K562 (cell line): ENCODE measurements around the gene WDR76. TPM values are rescaled to one million over a fixed set of nuclear protein-coding genes. Genes with fewer than 3 reads are reported as not detected.
A peak's percentile ranks its signal among the peaks of the same experiment; 100 is the strongest.

Experiments used
- BRCA1 ChIP-seq, 2 experiments: fragments of 450-650 bp in 1 of 2; sonication (generic) in 1 of 2; formaldehyde crosslinking in 1 of 2; IDR thresholded peaks; 2 replicates each; pipeline versions ENCODE4 v1.5.0 to v1.6.1; 2017 to 2020; ENCODE audit warnings: mild to moderate bottlenecking in 1 of 2, missing genetic modification reagents in 1 of 2
- CBX1 ChIP-seq: sonication (generic); IDR thresholded peaks from 2 replicates; pipeline ENCODE4 v1.6.1; 2016; ENCODE audit warnings: antibody characterized with exemption, low read depth, mild to moderate bottlenecking
- CBX5 ChIP-seq: IDR thresholded peaks from 2 replicates; pipeline ENCODE4 v1.6.1; 2014; ENCODE audit warnings: low read depth, borderline replicate concordance
- CCNT2 ChIP-seq: IDR thresholded peaks from 2 replicates; pipeline ENCODE4 v1.6.1; 2011; ENCODE audit warnings: borderline replicate concordance, low read depth, mild to moderate bottlenecking, moderate library complexity, mixed read lengths, low read length; ENCODE audit not compliant: insufficient read length; ENCODE audit errors: extremely low read depth
- HDAC1 ChIP-seq, 2 experiments: fragments of 450-650 bp; IDR thresholded peaks; 2 replicates each; pipeline ENCODE4 v1.6.1; 2016 to 2017; ENCODE audit warnings: inconsistent platforms in 1 of 2, mild to moderate bottlenecking in 1 of 2, moderate library complexity in 1 of 2
- HMGN3 ChIP-seq: IDR thresholded peaks from 2 replicates; pipeline ENCODE4 v1.6.1; 2011; ENCODE audit warnings: borderline replicate concordance, low read depth, mild to moderate bottlenecking, mixed read lengths, low read length; ENCODE audit not compliant: insufficient read length; ENCODE audit errors: extremely low read depth
- HNRNPLL ChIP-seq: fragments of 200-400 bp; formaldehyde crosslinking; IDR thresholded peaks from 2 replicates; pipeline ENCODE4 v1.6.1; 2017; ENCODE audit warnings: low read length, low read depth, mild to moderate bottlenecking; ENCODE audit not compliant: poor library complexity, severe bottlenecking
- TARDBP ChIP-seq: fragments of 450-650 bp; IDR thresholded peaks from 2 replicates; pipeline ENCODE4 v1.6.1; 2016
- TCF3 ChIP-seq: sonication (generic); formaldehyde crosslinking; IDR thresholded peaks from 2 replicates; pipeline ENCODE4 v1.4.0; 2020; ENCODE audit warnings: mild to moderate bottlenecking, missing genetic modification reagents
- ZC3H4 ChIP-seq: sonication (generic); formaldehyde crosslinking; IDR thresholded peaks from 2 replicates; pipeline ENCODE4 v1.9.0; 2021; ENCODE audit warnings: missing genetic modification reagents, borderline replicate concordance
- ZNF668 ChIP-seq: fragments of 250-450 bp; sonication (Bioruptor Pico); IDR thresholded peaks from 2 replicates; pipeline ENCODE4 v1.8.0; 2022; ENCODE audit warnings: mild to moderate bottlenecking, inconsistent platforms
- polyA plus RNA-seq, 8 experiments: library from polyadenylated mRNA; depleted of rRNA in 4 of 8; stranded (reverse) in 5 of 8; unstranded in 3 of 8; fragments of >200 nt; fragmentation: Nextera tagmentation in 2 of 8; fragmentation: Illumina TruSeq in 1 of 8; extraction: Ambion mirVana in 2 of 8; extraction: Trizol in 1 of 8; gene quantifications; 2 replicates each; pipeline versions ENCODE4 v1.2.1 to v1.2.3, GENCODE V29; 2011 to 2014; ENCODE audit warnings: inconsistent platforms in 1 of 8, missing spikeins in 1 of 8
- total RNA-seq, 7 experiments: library from RNA; depleted of rRNA in 6 of 7; stranded (reverse); fragments of >200 nt in 6 of 7; fragmentation: Illumina TruSeq in 2 of 7; extraction: Trizol in 2 of 7; gene quantifications; 2 replicates each; pipeline versions ENCODE4 v1.2.1 to v1.2.3, GENCODE V29; 2011 to 2021; ENCODE audit warnings: low replicate concordance in 1 of 7
- TF ChIP-seq, protein P1 (sequence below): sonication (generic); formaldehyde crosslinking; IDR thresholded peaks from 2 replicates; pipeline ENCODE4 v1.9.0; 2022; ENCODE audit warnings: mild to moderate bottlenecking, missing genetic modification reagents
- TF ChIP-seq, protein P2 (sequence below): fragments of 250-450 bp; sonication (Bioruptor Pico); IDR thresholded peaks from 2 replicates; pipeline ENCODE4 v1.4.0; 2020; ENCODE audit warnings: mild to moderate bottlenecking
- TF ChIP-seq, protein P3 (sequence below): fragments of 250-450 bp; sonication (Bioruptor Pico); IDR thresholded peaks from 2 replicates; pipeline ENCODE4 v1.4.0; 2020
- TF ChIP-seq, protein P4 (sequence below): fragments of 450-650 bp; IDR thresholded peaks from 2 replicates; pipeline ENCODE4 v1.7.0; 2016; ENCODE audit warnings: borderline replicate concordance
- TF ChIP-seq, protein P5 (sequence below), 2 experiments: IDR thresholded peaks; 2 replicates each; pipeline ENCODE4 v1.6.1; 2011; ENCODE audit warnings: borderline replicate concordance in 1 of 2, control low read depth in 1 of 2, low read depth in 1 of 2, low read length in 1 of 2, mild to moderate bottlenecking in 1 of 2, mixed read lengths in 1 of 2, moderate library complexity in 1 of 2; ENCODE audit not compliant: insufficient read depth in 1 of 2, insufficient read length in 1 of 2, poor library complexity in 1 of 2, severe bottlenecking in 1 of 2; ENCODE audit errors: extremely low read depth in 1 of 2
- TF ChIP-seq, protein P6 (sequence below): fragments of 250-450 bp; sonication (Bioruptor Pico); IDR thresholded peaks from 2 replicates; pipeline ENCODE4 v1.4.0; 2020; ENCODE audit warnings: borderline replicate concordance

The WDR76 gene
- total and polyA plus RNA-seq, 9 of the 15 experiments (the other 6 are each of a cell fraction or from before 2014, with no cell fraction given) = 9.8 to 69.5 (median 44.4) TPM

DNA sequence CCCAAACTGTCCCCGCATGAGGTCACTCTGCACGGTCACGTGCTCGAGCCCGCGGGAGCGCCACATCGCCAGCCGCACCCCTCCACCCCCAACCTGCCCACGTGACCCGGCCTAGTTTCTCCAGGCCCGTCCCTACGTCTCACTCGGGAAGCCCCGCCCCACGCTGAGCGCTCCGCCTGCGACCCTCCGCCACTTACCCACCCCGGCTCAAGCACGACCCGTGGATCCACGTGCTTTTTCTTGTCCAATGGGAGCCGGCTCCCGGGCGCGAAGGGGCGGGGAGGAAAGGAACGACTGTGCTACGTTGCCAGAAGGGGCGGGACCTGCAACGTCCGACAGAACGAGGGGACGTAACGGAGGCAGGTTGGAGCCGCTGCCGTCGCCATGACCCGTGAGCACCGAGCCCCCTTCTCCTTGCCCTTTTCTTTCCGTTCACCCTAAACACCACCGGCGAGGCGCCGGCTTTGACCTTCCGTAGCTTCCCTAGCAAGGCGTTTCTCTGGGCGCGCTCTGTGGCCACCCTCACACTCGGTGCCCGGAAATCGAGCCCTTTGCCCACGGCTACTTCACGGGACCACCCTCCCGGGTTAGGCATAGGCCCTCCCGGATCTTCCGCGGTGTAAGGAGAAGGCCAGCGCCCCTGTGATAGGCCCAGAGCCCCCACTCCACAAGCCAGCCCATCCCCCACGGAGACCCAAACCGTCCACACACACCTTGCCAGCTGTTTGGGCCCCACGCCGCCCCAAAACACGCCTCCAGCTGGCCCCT, 34.6 kb upstream of the WDR76 start, which contains the start of gene SERF2 (continued):
- peak; percentile 79 for TF ChIP-seq HMGN3
- TF ChIP-seq HNRNPLL = peak; percentile 79
- TF ChIP-seq, protein P1, sequence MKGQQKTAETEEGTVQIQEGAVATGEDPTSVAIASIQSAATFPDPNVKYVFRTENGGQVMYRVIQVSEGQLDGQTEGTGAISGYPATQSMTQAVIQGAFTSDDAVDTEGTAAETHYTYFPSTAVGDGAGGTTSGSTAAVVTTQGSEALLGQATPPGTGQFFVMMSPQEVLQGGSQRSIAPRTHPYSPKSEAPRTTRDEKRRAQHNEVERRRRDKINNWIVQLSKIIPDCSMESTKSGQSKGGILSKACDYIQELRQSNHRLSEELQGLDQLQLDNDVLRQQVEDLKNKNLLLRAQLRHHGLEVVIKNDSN (CRISPR knock-in tag) = peak; percentile 99
- TF ChIP-seq CCNT2 = peak; percentile 91
- TF ChIP-seq CBX1 = peak; percentile 45
- TF ChIP-seq TCF3 (CRISPR knock-in tag) = peak; percentile 26; the same call in 1 of the 2 replicates
- TF ChIP-seq ZC3H4 (CRISPR knock-in tag) = peak; percentile 96; the same call in 1 of the 2 replicates
- no peak for TF ChIP-seq ZNF668
- TF ChIP-seq, protein P2, sequence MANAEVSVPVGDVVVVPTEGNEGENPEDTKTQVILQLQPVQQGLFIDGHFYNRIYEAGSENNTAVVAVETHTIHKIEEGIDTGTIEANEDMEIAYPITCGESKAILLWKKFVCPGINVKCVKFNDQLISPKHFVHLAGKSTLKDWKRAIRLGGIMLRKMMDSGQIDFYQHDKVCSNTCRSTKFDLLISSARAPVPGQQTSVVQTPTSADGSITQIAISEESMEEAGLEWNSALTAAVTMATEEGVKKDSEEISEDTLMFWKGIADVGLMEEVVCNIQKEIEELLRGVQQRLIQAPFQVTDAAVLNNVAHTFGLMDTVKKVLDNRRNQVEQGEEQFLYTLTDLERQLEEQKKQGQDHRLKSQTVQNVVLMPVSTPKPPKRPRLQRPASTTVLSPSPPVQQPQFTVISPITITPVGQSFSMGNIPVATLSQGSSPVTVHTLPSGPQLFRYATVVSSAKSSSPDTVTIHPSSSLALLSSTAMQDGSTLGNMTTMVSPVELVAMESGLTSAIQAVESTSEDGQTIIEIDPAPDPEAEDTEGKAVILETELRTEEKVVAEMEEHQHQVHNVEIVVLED (CRISPR knock-in tag) = peak; percentile 84
- no peak for TF ChIP-seq CBX5
- TF ChIP-seq, protein P3, sequence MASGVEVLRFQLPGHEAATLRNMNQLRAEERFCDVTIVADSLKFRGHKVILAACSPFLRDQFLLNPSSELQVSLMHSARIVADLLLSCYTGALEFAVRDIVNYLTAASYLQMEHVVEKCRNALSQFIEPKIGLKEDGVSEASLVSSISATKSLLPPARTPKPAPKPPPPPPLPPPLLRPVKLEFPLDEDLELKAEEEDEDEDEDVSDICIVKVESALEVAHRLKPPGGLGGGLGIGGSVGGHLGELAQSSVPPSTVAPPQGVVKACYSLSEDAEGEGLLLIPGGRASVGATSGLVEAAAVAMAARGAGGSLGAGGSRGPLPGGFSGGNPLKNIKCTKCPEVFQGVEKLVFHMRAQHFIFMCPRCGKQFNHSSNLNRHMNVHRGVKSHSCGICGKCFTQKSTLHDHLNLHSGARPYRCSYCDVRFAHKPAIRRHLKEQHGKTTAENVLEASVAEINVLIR = peak; percentile 30; the same call in 1 of the 2 replicates
- TF ChIP-seq HDAC1 (IDR thresholded peaks at IDR 0.05) = peak in 1 of 2 experiments; percentile 64; a peak in 2 of 4 replicates
- TF ChIP-seq, protein P4, sequence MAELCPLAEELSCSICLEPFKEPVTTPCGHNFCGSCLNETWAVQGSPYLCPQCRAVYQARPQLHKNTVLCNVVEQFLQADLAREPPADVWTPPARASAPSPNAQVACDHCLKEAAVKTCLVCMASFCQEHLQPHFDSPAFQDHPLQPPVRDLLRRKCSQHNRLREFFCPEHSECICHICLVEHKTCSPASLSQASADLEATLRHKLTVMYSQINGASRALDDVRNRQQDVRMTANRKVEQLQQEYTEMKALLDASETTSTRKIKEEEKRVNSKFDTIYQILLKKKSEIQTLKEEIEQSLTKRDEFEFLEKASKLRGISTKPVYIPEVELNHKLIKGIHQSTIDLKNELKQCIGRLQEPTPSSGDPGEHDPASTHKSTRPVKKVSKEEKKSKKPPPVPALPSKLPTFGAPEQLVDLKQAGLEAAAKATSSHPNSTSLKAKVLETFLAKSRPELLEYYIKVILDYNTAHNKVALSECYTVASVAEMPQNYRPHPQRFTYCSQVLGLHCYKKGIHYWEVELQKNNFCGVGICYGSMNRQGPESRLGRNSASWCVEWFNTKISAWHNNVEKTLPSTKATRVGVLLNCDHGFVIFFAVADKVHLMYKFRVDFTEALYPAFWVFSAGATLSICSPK = 0 out of 2 replicates have a peak, but pooled peaks have one; percentile 46
- TF ChIP-seq, protein P5, sequence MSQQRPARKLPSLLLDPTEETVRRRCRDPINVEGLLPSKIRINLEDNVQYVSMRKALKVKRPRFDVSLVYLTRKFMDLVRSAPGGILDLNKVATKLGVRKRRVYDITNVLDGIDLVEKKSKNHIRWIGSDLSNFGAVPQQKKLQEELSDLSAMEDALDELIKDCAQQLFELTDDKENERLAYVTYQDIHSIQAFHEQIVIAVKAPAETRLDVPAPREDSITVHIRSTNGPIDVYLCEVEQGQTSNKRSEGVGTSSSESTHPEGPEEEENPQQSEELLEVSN (IDR thresholded peaks at IDR 0.05; ENCODE audit: borderline replicate concordance in 1 of 2, extremely low read depth in 1 of 2, insufficient read depth in 1 of 2, insufficient read length in 1 of 2, low read depth in 1 of 2, low read length in 1 of 2, poor library complexity in 1 of 2, severe bottlenecking in 1 of 2) = peak; percentile 92 to 97
- TF ChIP-seq BRCA1 (IDR thresholded peaks at IDR 0.05) = no peak
- TF ChIP-seq BRCA1 (CRISPR knock-in tag; IDR thresholded peaks at IDR 0.05) = 0 out of 2 replicates have a peak, but pooled peaks have one; percentile 87
- TF ChIP-seq TARDBP = 0 out of 2 replicates have a peak, but pooled peaks have one; percentile 62
- TF ChIP-seq, protein P6, sequence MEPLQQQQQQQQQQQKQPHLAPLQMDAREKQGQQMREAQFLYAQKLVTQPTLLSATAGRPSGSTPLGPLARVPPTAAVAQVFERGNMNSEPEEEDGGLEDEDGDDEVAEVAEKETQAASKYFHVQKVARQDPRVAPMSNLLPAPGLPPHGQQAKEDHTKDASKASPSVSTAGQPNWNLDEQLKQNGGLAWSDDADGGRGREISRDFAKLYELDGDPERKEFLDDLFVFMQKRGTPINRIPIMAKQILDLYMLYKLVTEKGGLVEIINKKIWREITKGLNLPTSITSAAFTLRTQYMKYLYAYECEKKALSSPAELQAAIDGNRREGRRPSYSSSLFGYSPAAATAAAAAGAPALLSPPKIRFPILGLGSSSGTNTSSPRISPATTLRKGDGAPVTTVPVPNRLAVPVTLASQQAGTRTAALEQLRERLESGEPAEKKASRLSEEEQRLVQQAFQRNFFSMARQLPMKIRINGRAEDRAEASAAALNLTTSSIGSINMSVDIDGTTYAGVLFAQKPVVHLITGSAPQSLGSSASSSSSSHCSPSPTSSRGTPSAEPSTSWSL (CRISPR knock-in tag) = no peak
